ENCODE data around the gene HS3ST5. TPM values are rescaled to one million over a fixed set of nuclear protein-coding genes. Genes with fewer than 3 reads are reported as not detected.
A peak's percentile ranks its signal among the peaks of the same experiment; 100 is the strongest.

Gene HS3ST5
- total RNA-seq (under 1 TPM in 2 of 6 donors, not detected in 4; 0.08 to 0.12 TPM), polyA plus RNA-seq (under 1 TPM; 0.11 to 0.26 TPM)

GRCh38 chr6:114342826-114343781 is at the start of gene HS3ST5:
HS3ST5 (minus strand) TSS chr6:114343023; CDS start chr6:114062845, 280,178 bp downstream.
- no peak within 1 kb of the TSS for H3K27ac ChIP-seq
- no peaks in the 10 kb centered on the region for H3K9me3 ChIP-seq
- FAIRE-seq, result no peak
- H3K36me3 ChIP-seq, result no peaks in the 10 kb centered on the region
- H3K27me3 ChIP-seq, result peaks cover 0 to 12% (median 0%) of the 10 kb centered on the region in 4 donors
- no peak for TF ChIP-seq CTCF (IDR thresholded peaks at IDR 0.05)
- ATAC-seq, result peak; percentile 48 to 88 (median 84)
- H3K4me3 ChIP-seq, result peak within 1 kb of the TSS; percentile 23 to 60 (median 39)
- intact Hi-C loops (cut with DNase I), result no loop called here
- WGBS, 2 donors, result 0 to 1% methylated on average over 68 to 73 of the region's 73 CpGs
- DNase-seq, result peak; percentile 6 to 72 (median 32)
- H3K4me1 ChIP-seq, result peaks cover 0 to 2% (median 0%) of the 10 kb centered on the region in 3 donors

GRCh38 chr6:114390176-114390575 is 47.4 kb upstream of the HS3ST5 start:
- H3K27ac ChIP-seq, result no peak overlapping the region
- H3K4me1 ChIP-seq, result no peaks in the 10 kb centered on the region
- no peak for TF ChIP-seq CTCF (IDR thresholded peaks at IDR 0.05)
- H3K9me3 ChIP-seq, result no peaks in the 10 kb centered on the region
- ATAC-seq (no peak), DNase-seq (no peak), FAIRE-seq (no peak)
- H3K36me3 ChIP-seq, result no peaks in the 10 kb centered on the region
- no peaks in the 10 kb centered on the region for H3K27me3 ChIP-seq
- no peak overlapping the region for H3K4me3 ChIP-seq
- WGBS, 2 donors, result 67 to 83% methylated on average over 2 of the region's 2 CpGs
- intact Hi-C loops (cut with DNase I), result no loop called here

GRCh38 chr6:114389111-114389510 is 46.3 kb upstream of the HS3ST5 start:
- intact Hi-C loops (cut with DNase I), result no loop called here
- no peak for TF ChIP-seq CTCF (IDR thresholded peaks at IDR 0.05)
- FAIRE-seq, result no peak
- ATAC-seq, result no peak
- Histone ChIP-seq H3K4me1 (no peaks in the 10 kb centered on the region), H3K27me3 (no peaks in the 10 kb centered on the region), H3K36me3 (no peaks in the 10 kb centered on the region), H3K27ac (no peak overlapping the region), H3K4me3 (no peak overlapping the region), H3K9me3 (no peaks in the 10 kb centered on the region)
- no peak for DNase-seq

GRCh38 chr6:114382406-114382805 is 39.6 kb upstream of the HS3ST5 start:
- no peaks in the 10 kb centered on the region for H3K9me3 ChIP-seq
- FAIRE-seq, result no peak
- intact Hi-C loops (cut with DNase I), result no loop called here
- H3K27ac ChIP-seq, result no peak overlapping the region
- H3K4me1 ChIP-seq, result no peaks in the 10 kb centered on the region
- H3K27me3 ChIP-seq, result no peaks in the 10 kb centered on the region
- WGBS, 2 donors, result 86 to 93% methylated on average over 1 of the region's 1 CpG
- TF ChIP-seq CTCF (IDR thresholded peaks at IDR 0.05), result no peak
- ATAC-seq, result no peak
- H3K36me3 ChIP-seq, result no peaks in the 10 kb centered on the region
- no peak overlapping the region for H3K4me3 ChIP-seq
- no peak for DNase-seq

GRCh38 chr6:114377881-114378280 is 35.1 kb upstream of the HS3ST5 start:
- Histone ChIP-seq H3K4me1 (no peaks in the 10 kb centered on the region), H3K4me3 (no peak overlapping the region), H3K27ac (no peak overlapping the region), H3K9me3 (no peaks in the 10 kb centered on the region), H3K36me3 (no peaks in the 10 kb centered on the region), H3K27me3 (no peaks in the 10 kb centered on the region)
- no peak for TF ChIP-seq CTCF (IDR thresholded peaks at IDR 0.05)
- WGBS, 2 donors, result 90 to 94% methylated on average over 3 of the region's 3 CpGs
- ATAC-seq (no peak), DNase-seq (no peak), FAIRE-seq (no peak)
- intact Hi-C loops (cut with DNase I), result no loop called here
